ENCODE results near the gene TCF25.
A peak's percentile ranks its signal among the peaks of the same experiment; 100 is the strongest.

TCF25 gene

GRCh38 chr16:89951509-89951908 lies 78.1 kb downstream of the TCF25 start:
- no peak for FAIRE-seq

GRCh38 chr16:89952049-89952448 lies 78.7 kb downstream of the TCF25 start:
- FAIRE-seq: no peak

GRCh38 chr16:89952551-89952950 lies 79.2 kb downstream of the TCF25 start:
- FAIRE-seq: no peak

GRCh38 chr16:89953671-89954406 lies 80.4 kb downstream of the TCF25 start:
- no peak for FAIRE-seq

GRCh38 chr16:89954462-89954861 lies 81.1 kb downstream of the TCF25 start:
- no peak for FAIRE-seq

GRCh38 chr16:89955001-89955685 lies 81.8 kb downstream of the TCF25 start:
- FAIRE-seq: no peak

GRCh38 chr16:89956505-89957215 lies 83.3 kb downstream of the TCF25 start:
- FAIRE-seq: no peak

GRCh38 chr16:89957216-89957785 lies 83.9 kb downstream of the TCF25 start:
- no peak for FAIRE-seq

GRCh38 chr16:89958068-89958467 lies 84.7 kb downstream of the TCF25 start:
- FAIRE-seq: peak; percentile 82

GRCh38 chr16:89958596-89958995 lies 85.2 kb downstream of the TCF25 start:
- no peak for FAIRE-seq

GRCh38 chr16:89960966-89961365 lies 87.6 kb downstream of the TCF25 start:
- no peak for FAIRE-seq

Measured in G401.6 (cell line).